ENCODE results near the gene RPL29. TPM values are rescaled to one million over a fixed set of nuclear protein-coding genes. Genes with fewer than 3 reads are reported as not detected.
"Not testable (repeated sequence)": the region's sequence is repeated elsewhere in the genome, so short reads cannot be mapped to it uniquely, and the experiment has no call there.

Gene RPL29
- total RNA-seq, 1 donor from 2014 or later, result 466 TPM

DNA sequence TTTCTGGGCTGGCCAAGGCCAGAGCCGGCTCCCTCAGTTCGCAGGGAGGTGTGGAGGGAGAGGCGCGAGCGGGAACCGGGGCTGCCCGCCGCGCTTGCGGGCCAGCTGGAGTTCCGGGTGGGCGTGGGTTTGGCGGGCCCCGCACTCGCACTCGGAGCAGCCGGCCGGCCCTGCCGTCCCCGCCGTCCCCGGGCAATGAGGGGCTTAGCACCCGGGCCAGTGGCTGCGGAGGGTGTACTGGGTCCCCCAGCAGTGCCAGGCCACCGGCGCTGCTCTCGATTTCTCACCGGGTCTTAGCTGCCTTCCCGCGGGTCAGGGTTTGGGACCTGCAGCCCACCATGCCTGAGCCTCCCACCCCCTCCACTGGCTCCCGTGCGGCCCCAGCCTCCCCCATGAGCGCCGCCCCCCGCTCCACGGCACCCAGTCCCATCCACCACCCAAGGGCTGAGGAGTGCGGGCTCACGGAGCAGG lies 5.2 kb downstream of the RPL29 start:
- intact Hi-C loops (cut with DNase I), result not testable (repeated sequence)
- DNase-seq (ENCODE audit: low spot score), result peak; percentile 62

DNA sequence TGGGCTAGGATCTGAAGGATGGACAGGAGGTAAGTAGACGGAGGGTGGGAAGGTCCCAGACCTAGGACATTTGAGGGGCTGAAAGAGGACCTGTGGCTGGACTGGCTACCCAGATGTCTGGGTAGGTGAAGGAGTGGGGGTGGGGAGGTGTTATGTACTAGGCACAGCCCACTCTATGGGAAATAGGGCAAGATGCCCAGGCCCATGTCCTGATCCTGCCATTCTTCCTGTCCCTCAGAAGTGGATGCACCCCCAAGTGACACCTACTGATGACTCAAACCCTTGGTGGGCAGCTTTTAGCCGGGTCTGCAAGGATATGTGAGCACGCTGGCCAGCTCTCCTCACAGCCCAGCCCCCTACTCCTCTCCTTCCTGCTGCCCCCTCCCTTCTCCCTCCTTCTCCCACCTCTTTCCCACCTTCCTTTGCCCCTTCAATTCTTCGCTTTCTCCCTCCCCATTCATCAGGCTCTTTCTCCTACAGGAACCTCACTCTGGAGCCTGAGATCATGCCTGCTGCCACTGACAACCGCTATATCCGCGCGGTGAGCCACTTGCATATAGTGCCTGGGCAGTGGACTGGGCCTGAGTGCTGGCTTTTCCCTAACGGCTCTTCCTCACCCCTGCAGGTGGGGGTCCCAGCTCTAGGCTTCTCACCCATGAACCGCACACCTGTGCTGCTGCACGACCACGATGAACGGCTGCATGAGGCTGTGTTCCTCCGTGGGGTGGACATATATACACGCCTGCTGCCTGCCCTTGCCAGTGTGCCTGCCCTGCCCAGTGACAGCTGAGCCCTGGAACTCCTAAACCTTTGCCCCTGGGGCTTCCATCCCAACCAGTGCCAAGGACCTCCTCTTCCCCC lies 7.2 kb downstream of the RPL29 start:
- intact Hi-C loops (cut with DNase I), result no loop called here
- DNase-seq (ENCODE audit: low spot score), result no peak

DNA sequence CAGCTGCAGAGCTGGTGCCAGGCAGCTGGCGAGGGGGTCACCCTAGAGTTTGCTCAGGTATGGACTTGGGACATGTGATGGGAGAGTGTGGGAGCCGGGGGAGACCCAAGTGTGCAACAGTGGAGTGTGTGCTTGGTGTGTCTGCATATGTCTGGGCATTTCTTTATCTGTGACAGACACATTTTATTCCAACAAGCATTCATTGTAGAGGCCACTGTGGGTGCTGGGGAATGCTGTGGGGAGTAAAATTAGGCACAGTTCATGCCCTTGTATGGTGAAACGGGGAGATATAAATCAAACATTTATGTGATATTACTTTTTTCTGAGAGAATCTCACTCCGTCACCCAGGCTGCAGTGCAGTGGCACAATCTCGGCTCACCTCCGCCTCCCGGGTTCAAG lies 8.1 kb downstream of the RPL29 start:
- DNase-seq (ENCODE audit: low spot score), result no peak
- intact Hi-C loops (cut with DNase I), result no loop called here

DNA sequence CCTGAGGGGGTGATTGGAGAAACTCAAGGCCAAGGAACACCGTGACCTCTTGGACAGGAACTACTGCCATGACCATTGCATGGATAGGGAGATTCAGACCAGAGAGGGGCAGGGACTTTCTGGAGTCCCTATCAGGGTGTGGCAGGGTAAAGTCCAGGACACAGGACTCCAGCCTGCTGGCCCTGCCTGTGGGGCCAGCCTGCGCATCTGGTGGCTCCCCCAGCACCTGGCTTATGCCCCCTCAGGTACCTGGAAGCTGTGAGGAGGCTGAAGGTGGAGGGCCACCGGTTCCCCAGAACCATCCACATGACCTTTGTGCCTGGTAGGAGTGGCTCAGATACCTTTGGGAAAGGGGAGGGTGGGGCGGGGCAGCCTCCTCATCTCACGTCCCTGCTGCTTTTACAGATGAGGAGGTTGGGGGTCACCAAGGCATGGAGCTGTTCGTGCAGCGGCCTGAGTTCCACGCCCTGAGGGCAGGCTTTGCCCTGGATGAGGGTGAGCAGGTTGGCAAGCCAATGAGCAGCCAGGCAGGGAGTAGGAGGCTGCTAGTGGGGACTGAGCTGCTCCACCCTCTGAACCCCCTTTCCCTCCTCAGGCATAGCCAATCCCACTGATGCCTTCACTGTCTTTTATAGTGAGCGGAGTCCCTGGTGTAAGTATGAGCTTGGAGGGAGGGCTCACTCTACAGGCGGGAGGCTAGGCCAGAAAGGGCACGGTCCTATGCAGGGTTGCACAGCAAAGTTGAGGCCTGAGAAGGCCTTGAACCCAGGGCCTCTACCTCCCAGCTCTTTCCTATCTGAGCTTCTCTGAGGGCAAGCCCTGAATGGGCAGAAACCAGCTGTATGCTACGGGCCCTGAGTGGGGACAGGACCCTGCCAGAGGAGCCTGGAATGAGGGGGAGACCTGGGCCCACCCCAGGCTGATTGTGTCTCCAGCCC lies 9.4 kb downstream of the RPL29 start:
- intact Hi-C loops (cut with DNase I), result no loop called here
- DNase-seq (ENCODE audit: low spot score), result no peak

DNA sequence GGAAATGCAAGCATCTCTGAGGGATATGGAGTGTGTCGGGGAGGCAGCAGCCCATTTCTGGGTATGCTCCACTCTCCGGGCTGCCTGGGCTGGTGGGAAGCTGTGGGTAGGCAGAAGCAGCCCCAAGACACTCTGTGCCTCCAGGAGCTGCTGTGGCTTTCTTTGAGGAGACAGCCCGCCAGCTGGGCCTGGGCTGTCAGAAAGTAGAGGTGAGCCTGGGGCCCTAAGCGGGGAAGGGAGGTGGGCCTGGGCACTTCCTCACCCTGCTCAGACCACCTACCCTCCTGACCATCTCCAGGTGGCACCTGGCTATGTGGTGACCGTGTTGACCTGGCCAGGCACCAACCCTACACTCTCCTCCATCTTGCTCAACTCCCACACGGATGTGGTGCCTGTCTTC lies 10.6 kb downstream of the RPL29 start:
- intact Hi-C loops (cut with DNase I), result no loop called here
- no peak for DNase-seq (ENCODE audit: low spot score)

DNA sequence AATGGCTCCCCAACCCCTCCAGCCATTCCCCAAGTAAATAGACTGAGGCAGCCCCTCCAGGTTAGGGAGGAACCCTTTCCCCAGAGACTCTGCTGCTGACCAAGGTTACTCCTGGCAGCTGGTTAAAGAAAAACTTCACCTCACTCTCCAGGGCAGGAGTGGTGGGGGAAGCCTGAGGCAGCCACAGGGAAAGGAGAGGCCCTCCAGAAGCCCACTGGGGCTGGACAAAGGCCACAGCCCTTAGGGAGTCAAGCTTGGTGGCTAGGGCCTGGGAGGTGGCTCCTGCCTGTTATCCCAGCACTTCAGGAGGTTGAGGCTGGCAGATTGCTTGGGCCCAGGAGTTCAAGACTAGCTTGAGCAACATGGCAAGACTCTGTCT lies 11.4 kb downstream of the RPL29 start:
- no peak for DNase-seq (ENCODE audit: low spot score)
- intact Hi-C loops (cut with DNase I), result no loop called here

DNA sequence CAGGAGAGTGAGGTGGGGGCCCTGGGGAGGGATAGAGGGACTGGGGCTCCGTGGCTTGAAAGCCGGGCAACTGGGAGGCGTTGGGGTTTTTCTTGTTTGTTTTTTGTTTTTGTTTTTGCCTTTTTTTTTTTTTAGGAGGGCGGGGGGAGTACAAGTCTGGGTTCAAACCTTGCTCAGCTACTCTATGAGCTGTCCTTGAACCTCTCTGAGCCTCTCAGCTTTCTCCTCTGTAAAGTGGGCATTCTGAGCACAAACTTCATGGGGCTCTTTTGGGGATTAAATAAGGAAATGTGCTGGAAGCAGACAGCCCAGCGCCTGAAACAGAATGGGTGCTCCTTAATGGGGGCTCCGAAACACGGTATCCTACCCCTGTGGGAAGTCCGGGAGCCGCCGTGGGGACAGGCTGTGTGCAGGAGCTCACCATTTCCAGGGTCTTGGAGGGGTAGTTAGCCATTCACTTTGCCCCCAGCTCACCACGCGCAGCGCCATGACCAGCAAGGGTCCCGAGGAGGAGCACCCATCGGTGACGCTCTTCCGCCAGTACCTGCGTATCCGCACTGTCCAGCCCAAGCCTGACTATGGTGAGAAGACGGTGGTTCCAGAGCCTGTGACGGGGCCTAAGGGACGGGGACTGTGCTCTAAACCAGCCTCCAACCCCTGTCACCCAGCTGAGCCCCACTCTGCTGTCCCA lies 12.0 kb downstream of the RPL29 start:
- intact Hi-C loops (cut with DNase I), result no loop called here
- no peak for DNase-seq (ENCODE audit: low spot score)

DNA sequence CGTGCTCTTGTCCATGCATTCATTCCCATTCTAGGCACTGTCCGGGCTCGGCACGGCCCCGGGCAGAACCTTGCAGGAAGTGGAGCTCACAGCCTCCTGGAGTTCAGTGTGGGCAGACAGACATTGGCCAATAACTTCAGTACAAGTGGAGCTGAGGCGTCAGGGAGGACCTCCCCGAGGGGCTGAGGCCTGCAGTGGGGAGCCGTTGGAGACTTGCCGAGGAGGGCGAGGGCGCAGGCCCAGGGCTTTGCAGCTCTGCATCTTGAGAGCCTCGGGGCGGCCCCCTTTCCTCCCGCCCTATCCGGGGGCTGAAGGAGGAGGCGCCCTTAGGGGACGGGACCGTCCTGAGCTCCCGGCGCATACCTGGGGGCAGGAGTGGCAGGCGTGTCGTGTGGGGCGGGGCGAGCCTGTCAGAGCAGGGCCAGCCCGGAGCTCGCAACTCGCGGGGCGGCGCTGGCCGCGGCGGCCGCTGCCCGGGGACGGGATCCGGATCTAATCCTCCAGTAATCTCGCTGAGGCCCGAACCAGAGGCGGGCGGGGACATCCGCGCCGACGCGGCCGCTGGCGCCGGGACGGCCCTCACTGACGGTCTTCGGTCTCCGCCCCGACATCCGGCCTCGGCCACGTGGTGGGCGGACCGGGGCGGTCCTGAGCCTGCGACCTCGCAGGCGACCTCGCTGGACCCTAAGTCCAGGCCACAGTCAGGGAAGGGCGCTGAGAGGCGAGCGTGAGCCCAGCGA lies 12.7 kb downstream of the RPL29 start, which contains the start of gene ACY1:
Gene ACY1 (plus strand): TSS at position 698 of the 740 bp plus-strand sequence. CDS start 530 bp downstream, outside the sequence.
- intact Hi-C loops (cut with DNase I), result no loop called here
- peak; percentile 92 for DNase-seq (ENCODE audit: low spot score)

DNA sequence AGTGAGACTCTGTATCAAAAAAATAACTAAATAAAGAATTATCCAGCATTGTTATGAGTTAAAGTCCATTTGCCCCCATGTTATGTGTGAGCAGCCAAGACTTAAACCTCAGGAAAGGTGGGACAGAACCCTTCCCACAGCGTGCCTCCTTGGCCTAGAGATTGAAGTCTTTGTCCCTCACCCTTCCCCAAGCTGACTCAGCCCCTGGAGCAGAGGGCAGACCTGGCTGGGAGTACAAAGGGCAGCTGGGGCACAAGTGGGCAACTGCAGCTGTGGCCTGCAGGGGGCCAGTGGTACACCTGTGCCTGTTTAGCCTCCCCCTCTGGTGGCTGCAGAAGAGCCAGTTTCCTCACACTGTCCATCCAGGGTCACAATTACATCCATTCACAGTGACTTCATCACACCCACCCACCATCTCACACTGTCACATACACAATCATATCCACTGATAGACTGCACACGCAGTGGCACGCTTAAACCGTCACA lies 13.3 kb downstream of the RPL29 start:
- no peak for DNase-seq (ENCODE audit: low spot score)
- intact Hi-C loops (cut with DNase I), result no loop called here

DNA sequence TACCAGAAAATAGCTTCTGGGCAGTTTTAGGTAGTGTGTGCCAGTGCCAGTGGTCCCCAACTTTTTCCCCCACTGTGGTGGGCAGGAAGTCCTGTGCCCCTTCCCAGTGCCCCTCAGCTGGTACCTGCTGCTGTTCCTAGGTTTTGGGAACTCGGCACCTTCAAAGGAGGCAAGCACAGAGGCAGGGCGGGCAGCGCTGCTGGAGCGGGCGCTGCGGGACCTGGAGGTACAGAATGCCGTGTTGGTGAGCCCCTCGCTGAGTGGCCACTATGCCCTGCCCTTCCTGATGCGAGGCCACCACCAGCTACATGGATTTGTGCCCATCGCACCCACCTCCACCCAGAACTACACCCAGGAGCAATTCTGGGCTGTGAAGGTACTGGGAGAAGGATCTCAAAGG lies 15.4 kb downstream of the RPL29 start:
- intact Hi-C loops (cut with DNase I), result no loop called here
- no peak for DNase-seq (ENCODE audit: low spot score)

DNA sequence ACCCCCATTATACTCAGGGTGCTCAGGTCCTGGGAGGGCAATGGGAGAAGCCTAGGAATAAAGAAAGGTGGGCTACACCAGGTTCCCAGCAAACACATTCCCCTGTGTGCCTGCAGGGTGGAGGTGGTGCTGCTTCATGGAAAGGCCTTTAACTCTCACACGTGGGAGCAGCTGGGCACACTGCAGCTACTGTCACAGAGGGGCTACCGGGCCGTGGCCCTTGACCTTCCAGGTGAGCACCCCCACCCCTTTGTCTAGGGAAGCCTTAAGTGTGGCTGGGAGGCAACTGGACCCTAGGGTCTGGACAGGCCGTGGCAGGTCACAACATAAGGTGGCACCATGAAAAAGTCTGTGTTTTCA lies 17.6 kb downstream of the RPL29 start:
- no peak for DNase-seq (ENCODE audit: low spot score)
- intact Hi-C loops (cut with DNase I), result no loop called here

DNA sequence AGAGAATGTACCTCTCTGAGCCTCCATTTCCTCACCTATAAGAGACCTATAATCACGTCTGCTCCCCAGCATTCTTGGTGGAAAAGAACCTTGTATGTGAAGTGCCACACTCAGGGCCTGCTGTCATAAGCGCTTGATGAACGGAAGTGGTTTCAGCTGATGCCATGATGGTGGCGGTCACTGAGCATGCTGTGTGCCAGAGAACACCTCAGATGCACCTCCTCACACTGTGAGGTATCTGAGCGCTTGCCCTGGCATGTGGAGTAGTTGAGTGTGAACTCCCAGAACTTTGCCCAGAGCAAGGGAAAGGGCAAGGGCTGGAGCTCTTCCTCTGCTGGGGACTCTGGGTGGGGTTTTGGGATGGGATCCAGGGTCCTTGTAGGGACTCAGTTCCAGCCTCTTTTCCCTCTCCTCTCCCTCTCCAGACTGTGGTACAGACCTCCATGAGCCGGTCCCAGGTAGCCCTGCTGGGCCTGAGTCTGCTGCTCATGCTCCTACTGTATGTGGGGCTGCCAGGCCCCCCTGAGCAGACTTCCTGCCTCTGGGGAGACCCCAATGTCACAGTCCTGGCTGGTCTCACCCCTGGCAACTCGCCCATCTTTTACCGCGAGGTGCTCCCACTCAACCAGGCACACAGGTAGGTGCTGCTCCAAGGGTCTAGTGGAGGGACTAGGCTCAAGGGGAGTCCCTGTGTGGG lies 18.1 kb downstream of the RPL29 start:
- no peak for DNase-seq (ENCODE audit: low spot score)
- intact Hi-C loops (cut with DNase I), result no loop called here

DNA sequence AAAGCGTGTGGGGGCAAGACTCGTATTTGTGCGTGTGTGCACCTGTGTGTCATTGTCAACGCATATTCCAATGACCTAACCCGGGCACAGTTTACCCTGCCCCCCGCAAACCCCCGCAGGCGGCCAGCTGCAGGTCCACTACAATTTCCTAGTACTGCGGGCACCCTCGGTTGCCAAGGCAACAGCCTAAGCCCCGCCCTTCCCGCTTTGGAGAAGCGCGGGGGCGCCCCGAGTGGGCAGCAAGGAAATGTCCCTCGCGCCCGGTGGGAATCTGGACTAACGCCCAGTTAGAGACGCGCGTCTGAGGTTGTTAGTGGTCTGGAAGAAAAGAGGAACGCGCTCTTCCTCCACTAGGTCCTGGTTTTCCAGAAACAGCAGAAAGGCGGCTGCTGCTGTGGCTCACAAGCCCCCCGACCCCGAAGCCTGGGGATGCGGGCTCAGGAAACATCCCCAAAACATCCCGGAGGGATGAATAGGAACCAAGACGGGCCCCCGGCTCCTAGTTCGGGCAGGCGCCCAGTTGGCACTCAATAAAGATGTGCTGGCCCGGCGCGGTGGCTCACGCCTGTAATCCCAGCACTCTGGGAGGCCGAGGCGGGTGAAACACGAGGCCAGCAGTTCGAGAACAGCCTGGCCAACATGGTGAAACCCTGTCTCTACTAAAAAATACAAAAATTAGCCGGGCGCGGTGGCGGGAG lies 19.7 kb downstream of the RPL29 start:
- intact Hi-C loops (cut with DNase I), result no loop called here
- DNase-seq (ENCODE audit: low spot score), result no peak

DNA sequence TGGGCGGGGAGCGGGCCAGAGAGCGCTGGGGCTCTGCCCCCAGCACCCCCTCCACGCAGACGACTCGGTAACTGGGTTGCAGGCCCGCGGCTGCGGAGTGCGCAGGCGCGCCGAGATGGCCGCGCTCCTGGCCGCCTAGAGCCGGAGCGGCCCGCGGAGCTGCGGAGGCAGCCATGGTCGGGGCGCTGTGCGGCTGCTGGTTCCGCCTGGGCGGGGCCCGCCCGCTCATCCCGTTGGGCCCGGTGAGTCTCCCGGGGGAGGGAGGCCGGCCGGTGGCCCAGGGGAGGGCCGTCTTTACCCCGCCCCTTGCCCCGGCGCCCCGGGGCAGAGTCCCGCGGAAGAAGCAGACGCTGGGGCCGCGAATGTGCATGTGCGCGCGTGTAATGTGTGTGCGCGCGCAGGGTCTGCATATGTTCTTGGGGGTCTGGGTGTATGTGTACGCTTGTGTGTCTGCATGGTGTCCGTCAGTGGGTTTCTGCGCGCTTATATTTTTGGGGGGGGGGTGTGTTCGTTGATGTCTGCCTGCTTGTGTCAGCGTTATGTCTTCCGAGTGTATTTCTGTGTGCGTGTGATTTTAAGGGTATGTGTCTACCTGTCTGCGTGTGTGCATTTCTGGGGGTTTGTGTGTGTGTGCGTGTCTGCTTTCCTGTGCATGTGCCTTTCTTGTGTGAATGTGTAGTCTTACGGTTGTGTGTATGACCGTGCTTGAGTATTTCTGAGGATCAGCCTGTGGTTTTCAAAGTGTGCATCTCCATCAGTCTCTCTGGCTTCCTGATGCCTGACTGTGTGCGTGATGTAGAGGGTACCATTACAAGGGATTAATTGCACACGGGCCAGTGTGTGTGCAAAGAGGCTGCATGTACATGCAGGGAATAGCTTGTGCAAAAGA lies 20.5 kb downstream of the RPL29 start, which contains the start of gene ABHD14A:
Gene ABHD14A (plus strand): TSS at position 102 of the 889 bp plus-strand sequence. CDS start 72 bp downstream, at position 174.
- DNase-seq (ENCODE audit: low spot score), result peak; percentile 89
- intact Hi-C loops (cut with DNase I), result loop anchor here (1.0 kb wide), 1 partner anchor 33 kb away; the partner anchor contains the start of gene PARP3

DNA sequence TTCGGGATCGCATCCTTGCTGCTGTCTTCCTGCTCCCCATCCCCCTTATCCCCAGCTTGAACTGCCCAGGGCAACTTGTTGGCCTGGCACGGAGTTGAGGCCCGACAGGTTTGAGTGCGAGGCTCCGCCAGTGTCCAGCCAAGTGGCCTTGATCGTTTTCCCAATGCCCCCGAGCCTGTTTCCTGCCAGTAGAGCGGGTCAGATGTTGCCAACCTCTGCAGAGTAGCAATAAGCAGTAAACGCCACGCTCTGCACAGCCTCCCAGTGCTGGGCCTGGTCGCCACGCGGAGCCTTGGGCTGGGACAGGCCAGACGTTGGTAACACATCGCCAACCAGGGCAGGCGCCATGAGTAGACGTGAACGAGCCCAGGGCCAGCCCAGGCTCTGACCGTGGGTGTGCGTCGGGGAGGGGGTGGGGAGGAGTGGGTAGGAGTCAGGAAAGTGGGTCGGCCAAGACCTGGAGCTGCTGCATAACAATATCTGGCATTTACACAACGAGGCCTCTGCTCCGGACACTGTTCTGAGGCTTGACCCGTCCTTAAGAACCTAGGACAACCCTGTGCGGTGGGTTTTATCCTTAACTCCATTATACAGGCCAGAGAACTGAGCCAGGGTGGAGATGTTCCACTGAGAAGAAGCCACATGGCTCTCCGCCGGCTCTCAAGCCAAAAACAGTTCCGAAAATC lies 21.3 kb downstream of the RPL29 start:
- intact Hi-C loops (cut with DNase I), result loop anchor here (1.0 kb wide), 1 partner anchor 32 kb away; the partner anchor contains the start of gene PARP3
- no peak for DNase-seq (ENCODE audit: low spot score)

DNA sequence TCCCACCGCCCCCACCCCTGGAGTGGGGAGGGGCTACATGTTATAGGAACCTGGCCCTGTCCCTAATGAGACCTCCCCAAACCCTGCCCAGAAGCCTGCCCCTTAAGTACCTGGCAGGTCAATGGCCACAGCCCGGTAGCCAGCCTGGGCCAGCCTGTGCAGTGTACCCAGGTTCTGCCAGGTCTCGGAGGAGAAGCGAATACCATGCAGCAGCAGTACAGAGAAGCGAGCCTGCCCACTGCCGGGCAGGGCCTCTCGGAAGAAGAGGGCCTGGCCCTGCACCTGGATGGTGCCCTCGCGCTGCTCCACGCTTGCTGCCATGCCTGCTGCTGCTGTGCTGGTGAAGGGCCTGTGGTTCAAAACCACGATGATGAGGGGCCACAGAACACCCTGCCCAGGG lies 24.3 kb downstream of the RPL29 start:
- no peak for DNase-seq (ENCODE audit: low spot score)
- intact Hi-C loops (cut with DNase I), result no loop called here

All from cardiac septum (tissue), 1 donor.